Measurements from ENCODE around the gene NEK5.

GRCh38 chr13:52161181-52161646 is 32.3 kb upstream of the NEK5 start:
- TF ChIP-seq CTCF (IDR thresholded peaks at IDR 0.05) (no peak), POLR2A (IDR thresholded peaks at IDR 0.05) (no peak), POLR2AphosphoS5 (IDR thresholded peaks at IDR 0.05) (no peak)
